ENCODE measurements around the gene SEC61A1.

Gene SEC61A1

GRCh38 chr3:128077665-128078064 is 25.4 kb downstream of the SEC61A1 start:
- Histone ChIP-seq H3K4me3 (ENCODE audit: low read length, poor library complexity, severe bottlenecking) (no peak overlapping the region), H3K79me2 (ENCODE audit: insufficient read depth, low read length) (no peaks in the 10 kb centered on the region), H4K20me1 (ENCODE audit: insufficient read depth, low read length, poor library complexity, severe bottlenecking) (no peaks in the 10 kb centered on the region), H2AFZ (ENCODE audit: low read length) (no peak overlapping the region), H3F3A (ENCODE audit: low read depth) (no peaks in the 10 kb centered on the region), H3K4me1 (ENCODE audit: insufficient read depth, low read length, poor library complexity, severe bottlenecking) (no peaks in the 10 kb centered on the region), H3K9me2 (replicated peaks; ENCODE audit: low read depth, low read length) (no peaks in the 10 kb centered on the region), H3K9ac (ENCODE audit: low read depth, low read length, poor library complexity, severe bottlenecking) (no peak overlapping the region), H3K4me2 (ENCODE audit: low read depth, low read length, poor library complexity, severe bottlenecking) (no peak overlapping the region), H3K27me3 (ENCODE audit: insufficient read depth, low read length, poor library complexity, severe bottlenecking) (no peaks in the 10 kb centered on the region), H3K36me3 (ENCODE audit: insufficient read depth, low read length) (peaks cover 42% of the 10 kb centered on the region; the same call in 1 of the 2 replicates), H3K9me3 (ENCODE audit: insufficient read depth, low read depth, low read length) (no peaks in the 10 kb centered on the region)
- TF ChIP-seq EZH2phosphoT487 (IDR thresholded peaks at IDR 0.05; ENCODE audit: borderline replicate concordance): no peak
- TF ChIP-seq CTCF (conservative IDR thresholded peaks at IDR 0.05; ENCODE audit: low read length): no peak

GRCh38 chr3:128078322-128078721 is 26.1 kb downstream of the SEC61A1 start:
- H2AFZ ChIP-seq (ENCODE audit: low read length): no peak overlapping the region
- no peaks in the 10 kb centered on the region for H4K20me1 ChIP-seq (ENCODE audit: insufficient read depth, low read length, poor library complexity, severe bottlenecking)
- H3K9me3 ChIP-seq (ENCODE audit: insufficient read depth, low read depth, low read length): no peaks in the 10 kb centered on the region
- peaks cover 46% of the 10 kb centered on the region; the same call in 1 of the 2 replicates for H3K36me3 ChIP-seq (ENCODE audit: insufficient read depth, low read length)
- H3K4me2 ChIP-seq (ENCODE audit: low read depth, low read length, poor library complexity, severe bottlenecking): no peak overlapping the region
- H3K4me1 ChIP-seq (ENCODE audit: insufficient read depth, low read length, poor library complexity, severe bottlenecking): no peaks in the 10 kb centered on the region
- H3K9ac ChIP-seq (ENCODE audit: low read depth, low read length, poor library complexity, severe bottlenecking): no peak overlapping the region
- no peaks in the 10 kb centered on the region for H3K79me2 ChIP-seq (ENCODE audit: insufficient read depth, low read length)
- H3K9me2 ChIP-seq (replicated peaks; ENCODE audit: low read depth, low read length): no peaks in the 10 kb centered on the region
- TF ChIP-seq CTCF (conservative IDR thresholded peaks at IDR 0.05; ENCODE audit: low read length) (no peak), EZH2phosphoT487 (IDR thresholded peaks at IDR 0.05; ENCODE audit: borderline replicate concordance) (no peak)
- H3K4me3 ChIP-seq (ENCODE audit: low read length, poor library complexity, severe bottlenecking): no peak overlapping the region
- no peaks in the 10 kb centered on the region for H3F3A ChIP-seq (ENCODE audit: low read depth)
- H3K27me3 ChIP-seq (ENCODE audit: insufficient read depth, low read length, poor library complexity, severe bottlenecking): no peaks in the 10 kb centered on the region

- Histone ChIP-seq H3K27me3 (ENCODE audit: insufficient read depth, low read length, poor library complexity, severe bottlenecking) (no peaks in the 10 kb centered on the region), H3K9ac (ENCODE audit: low read depth, low read length, poor library complexity, severe bottlenecking) (no peak overlapping the region), H3K9me2 (replicated peaks; ENCODE audit: low read depth, low read length) (no peaks in the 10 kb centered on the region), H3K4me3 (ENCODE audit: low read length, poor library complexity, severe bottlenecking) (no peak overlapping the region), H3K36me3 (ENCODE audit: insufficient read depth, low read length) (peaks cover 49% of the 10 kb centered on the region; the same call in 1 of the 2 replicates), H3F3A (ENCODE audit: low read depth) (no peaks in the 10 kb centered on the region), H3K4me1 (ENCODE audit: insufficient read depth, low read length, poor library complexity, severe bottlenecking) (no peaks in the 10 kb centered on the region), H3K9me3 (ENCODE audit: insufficient read depth, low read depth, low read length) (no peaks in the 10 kb centered on the region), H3K79me2 (ENCODE audit: insufficient read depth, low read length) (no peaks in the 10 kb centered on the region), H2AFZ (ENCODE audit: low read length) (no peak overlapping the region), H4K20me1 (ENCODE audit: insufficient read depth, low read length, poor library complexity, severe bottlenecking) (no peaks in the 10 kb centered on the region), H3K4me2 (ENCODE audit: low read depth, low read length, poor library complexity, severe bottlenecking) (no peak overlapping the region)
- no peak for TF ChIP-seq EZH2phosphoT487 (IDR thresholded peaks at IDR 0.05; ENCODE audit: borderline replicate concordance)
- TF ChIP-seq CTCF (conservative IDR thresholded peaks at IDR 0.05; ENCODE audit: low read length): no peak
These were observed 26.6 kb downstream of the SEC61A1 start for GRCh38 chr3:128078875-128079274.

All from Loucy (cell line).